ENCODE results near the gene ASCL2.

Gene ASCL2, protein sequence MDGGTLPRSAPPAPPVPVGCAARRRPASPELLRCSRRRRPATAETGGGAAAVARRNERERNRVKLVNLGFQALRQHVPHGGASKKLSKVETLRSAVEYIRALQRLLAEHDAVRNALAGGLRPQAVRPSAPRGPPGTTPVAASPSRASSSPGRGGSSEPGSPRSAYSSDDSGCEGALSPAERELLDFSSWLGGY

DNA sequence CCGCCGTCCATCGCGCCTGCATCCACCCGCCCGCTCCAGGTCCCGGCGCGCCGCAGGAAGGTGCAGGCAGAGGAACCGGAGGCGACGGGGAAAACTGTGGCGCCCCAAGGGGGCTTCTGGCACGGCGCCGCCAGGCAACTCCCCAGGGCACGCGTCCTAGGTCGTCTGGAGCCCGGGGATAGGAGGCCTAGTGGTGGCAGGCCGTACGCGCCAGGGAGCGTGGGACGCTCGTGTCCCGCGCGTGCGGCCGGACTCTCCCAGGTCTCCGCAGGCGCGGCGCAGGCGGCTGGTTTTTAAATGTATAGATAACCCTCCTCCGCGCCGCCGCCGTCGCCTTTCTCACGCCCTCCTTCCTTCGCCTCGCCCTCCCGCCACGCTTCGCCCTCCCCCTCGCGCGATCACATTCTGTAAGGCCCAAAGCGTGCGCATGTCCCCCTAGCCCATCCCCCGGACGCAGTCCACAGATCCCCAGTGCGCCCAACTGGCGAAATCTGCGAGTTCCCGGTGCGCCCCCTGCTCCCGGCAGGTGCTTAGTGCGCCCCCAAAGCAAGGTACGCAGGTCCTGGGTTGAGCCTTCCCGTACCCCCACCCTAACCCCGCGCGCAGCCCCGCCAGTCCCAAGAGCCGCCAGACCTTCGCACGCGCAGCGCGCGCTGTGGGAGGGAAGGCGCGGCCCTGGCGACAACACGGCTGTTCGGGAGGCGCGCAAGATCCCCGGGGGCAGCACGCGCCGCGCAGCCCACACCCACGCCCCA, at the start of gene ASCL2:
Gene ASCL2 (minus strand): TSS at position 267 of the 755 bp plus-strand sequence. CDS start 256 bp downstream, at position 11.
- no peak for DNase-seq

DNA sequence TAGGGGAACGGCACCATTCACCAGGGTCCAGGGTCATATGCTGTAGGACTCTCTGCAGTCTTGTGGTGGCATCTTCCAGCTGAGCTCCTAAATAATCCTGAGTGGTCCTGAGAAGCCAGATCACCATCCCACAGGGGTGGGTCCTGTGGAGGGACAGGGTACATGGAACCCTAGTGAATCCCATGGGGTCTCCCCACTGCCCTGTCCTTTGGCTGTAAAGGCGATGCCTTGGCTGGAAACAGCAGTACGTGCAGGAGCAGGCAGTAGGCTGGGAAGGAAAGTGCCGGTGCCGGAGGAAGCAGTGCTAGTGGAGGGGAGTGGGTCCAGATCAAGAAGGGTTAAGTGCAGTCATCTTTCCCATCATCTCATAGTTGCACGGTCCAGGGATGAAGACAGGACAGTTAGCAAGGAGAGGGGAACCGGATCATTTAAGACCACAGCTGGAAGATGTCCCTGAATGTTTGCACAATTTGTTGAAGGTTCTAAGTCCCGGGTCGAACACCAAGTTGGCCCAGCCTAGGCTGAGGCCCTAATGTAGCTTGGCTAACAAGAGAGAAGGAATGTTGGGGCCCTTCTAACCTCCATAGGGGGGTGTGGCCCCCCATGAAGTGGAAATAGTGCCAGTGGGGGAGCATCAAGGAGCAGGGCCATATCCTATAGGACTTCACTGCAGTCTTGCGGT, 49.5 kb upstream of the ASCL2 start:
- DNase-seq = no peak

- no peak for DNase-seq
These were observed 48.3 kb upstream of the ASCL2 start for GRCh38 chr11:2318707-2319106.

GRCh38 chr11:2318123-2318522, 47.7 kb upstream of the ASCL2 start:
- DNase-seq = no peak

- no peak for DNase-seq
These were observed 47.1 kb upstream of the ASCL2 start for GRCh38 chr11:2317354-2318050.

DNA sequence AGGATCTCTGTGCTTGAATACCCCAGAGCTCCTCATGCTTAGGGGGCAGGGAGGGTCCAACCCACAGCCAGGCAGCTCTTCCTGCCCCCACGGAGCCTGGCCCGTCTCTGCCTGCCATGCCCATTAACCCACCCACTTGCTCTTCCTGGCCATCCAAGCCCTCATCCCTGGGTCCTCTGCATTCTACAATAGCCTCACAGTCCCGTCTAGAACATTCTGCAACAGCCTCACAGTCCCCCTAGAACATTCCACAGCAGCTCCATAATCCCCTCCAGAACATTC, 46.5 kb upstream of the ASCL2 start:
- no peak for DNase-seq

GRCh38 chr11:2316169-2316962, 46.0 kb upstream of the ASCL2 start:
- no peak for DNase-seq

DNA sequence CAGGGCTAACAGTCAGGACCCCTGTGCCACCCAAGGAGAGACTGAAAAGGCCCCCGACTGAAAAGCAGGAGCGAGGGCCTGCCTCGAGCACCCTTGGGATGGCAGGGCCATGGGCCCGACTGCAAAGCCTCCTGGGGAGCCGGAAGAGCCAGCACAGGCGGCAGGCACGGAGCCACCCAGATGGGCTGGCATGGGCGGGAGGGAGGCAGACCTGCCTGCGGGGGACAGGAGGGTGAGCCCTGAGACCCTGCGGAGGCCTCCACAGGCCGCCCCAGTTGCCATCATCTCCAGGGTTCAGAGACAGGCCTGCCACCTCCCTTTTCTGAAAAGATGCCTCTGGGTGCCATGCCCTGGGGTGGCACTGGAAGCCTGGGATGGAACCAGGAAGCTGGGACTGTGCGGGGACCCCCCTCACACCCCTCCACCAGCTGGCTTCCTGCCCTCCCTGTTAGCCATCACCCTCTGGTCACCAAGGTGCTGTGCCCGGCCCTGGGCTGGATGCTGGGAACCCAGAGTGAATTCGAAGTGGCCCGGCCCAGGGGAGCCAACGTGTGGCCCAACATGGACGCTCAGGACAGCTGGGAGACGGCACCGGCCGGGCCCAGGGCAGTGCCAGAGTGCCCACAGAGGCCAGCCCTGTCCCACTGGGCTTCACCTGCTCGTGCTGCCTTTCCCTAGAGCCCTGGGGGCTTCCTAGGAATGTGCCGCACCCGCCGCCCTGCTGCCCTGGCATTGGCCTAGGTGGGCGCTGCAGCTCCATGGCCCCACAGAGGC, 45.2 kb upstream of the ASCL2 start:
- no peak for DNase-seq

DNA sequence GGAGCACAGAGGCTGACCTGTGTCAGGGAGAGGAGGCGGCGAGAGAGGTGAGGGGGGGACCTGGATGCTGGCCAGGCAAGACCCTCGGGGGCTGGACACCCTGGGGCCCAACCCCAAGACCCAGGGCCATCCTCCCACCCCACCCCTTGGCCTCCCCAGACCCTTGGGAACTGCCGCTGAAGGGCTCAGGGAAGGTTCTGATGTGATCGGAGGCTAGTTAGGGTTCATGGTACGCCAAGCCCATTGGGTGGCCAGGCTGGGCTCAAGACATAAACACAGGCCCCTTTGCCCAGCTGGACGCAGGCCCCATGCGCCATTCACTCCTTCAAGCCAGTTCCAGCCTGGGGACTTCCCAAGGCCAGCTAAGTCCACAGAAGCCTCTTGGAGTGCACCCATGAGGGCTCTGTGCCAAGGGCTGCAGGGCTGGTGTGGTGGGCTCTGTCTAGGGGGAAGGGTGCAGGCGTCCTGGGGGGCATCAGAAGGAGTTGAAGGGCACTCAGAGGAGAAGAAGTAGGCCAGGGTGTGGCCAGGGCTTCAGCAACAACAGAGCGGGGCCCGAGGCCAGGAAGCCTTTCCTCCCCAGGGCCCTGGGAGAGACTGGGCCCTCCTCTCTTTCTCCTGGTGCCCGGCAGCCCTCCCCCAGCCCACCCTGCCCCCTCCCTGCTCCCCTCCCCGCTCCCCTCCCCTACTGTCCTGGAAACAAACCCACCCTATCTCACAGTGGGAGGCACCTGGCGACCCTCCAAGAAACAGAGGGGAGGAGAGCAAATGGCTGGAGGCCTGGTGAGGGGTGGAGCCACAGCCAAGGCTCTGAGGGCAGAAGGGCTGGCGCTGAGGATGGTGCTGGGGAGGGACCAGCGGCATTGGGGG, 44.4 kb upstream of the ASCL2 start:
- DNase-seq = no peak

- no peak for DNase-seq
These were observed 43.7 kb upstream of the ASCL2 start for GRCh38 chr11:2314136-2314524.

DNA sequence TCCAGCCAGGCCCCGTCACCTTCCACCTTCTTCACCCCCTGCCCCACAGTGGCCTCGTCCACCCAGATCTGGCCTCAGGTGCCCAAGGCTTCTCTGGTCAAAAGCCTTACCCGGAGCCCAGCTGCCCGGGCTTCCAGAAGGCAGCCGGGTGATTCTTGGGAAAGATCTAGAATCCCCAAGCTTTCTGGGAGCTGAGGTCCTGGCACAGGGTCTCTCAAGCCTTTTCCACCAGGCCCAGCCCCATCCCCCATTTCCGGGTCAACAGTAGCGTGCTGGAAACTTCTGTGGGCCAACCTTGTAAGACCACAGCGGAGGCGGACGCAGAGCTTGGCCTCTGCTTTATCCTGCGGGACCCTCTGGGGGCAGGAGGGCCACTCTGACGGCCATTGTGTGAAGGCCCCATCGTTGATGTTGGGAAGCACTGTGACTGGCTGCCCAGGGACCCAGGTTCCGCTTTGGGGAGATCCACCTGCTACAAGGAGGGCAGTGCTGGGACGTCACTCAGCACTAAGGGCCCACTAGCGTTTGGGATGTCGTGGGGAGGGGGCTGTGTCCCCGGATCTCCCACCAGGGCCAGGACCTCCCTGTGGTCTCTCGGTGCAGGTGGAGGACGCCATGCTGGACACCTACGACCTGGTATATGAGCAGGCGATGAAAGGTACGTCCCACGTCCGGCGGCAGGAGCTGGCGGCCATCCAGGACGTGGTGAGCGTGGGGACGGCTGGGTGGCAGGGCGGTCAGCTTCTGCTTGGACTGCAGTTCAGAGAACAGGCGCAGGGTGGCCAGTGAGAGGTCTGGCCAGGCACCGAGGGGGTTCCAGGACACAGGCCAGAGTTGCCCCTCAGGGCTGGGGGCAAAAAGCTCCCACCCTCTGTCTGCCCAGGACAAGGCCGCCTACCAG, 42.9 kb upstream of the ASCL2 start:
- no peak for DNase-seq

DNA sequence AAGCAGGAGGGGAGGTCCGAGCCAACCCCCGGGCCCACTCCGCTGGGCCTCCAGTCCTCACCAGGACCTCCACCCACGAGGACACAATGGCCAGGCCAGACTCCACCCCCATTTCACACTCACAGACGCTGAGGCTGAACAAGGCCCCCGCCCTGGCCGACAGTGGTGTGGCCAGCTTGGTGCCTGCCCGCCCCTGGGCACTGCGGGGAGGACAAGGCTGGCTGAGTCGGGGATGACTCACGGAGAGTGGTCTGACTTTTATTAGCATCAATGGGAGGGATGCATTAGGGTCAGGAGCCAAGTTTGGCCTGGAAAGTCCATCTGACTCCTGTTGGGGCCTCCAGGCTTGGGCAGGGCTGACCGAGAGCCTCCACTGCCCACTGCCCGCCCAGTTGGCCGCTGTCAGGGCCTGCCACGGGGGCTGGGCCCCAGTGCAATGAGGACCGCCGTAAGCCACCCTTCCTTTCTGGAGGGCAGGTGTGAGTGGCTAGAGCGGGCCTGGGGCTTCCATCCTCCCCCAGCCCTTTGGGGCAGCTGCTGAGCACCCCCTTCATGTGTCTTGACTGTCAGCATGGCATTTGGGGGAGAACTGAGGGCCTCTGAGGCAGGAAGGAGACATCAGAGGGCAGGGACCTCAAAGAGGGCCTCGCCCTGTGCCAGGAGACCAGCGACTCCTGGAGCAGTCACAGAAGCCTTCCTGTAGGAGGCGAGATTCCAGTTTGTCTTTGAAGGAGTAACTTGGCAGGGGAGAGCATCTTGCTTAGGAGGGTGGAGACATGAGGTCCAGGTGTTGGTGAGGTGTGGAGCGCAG, 42.0 kb upstream of the ASCL2 start:
- DNase-seq = no peak

DNA sequence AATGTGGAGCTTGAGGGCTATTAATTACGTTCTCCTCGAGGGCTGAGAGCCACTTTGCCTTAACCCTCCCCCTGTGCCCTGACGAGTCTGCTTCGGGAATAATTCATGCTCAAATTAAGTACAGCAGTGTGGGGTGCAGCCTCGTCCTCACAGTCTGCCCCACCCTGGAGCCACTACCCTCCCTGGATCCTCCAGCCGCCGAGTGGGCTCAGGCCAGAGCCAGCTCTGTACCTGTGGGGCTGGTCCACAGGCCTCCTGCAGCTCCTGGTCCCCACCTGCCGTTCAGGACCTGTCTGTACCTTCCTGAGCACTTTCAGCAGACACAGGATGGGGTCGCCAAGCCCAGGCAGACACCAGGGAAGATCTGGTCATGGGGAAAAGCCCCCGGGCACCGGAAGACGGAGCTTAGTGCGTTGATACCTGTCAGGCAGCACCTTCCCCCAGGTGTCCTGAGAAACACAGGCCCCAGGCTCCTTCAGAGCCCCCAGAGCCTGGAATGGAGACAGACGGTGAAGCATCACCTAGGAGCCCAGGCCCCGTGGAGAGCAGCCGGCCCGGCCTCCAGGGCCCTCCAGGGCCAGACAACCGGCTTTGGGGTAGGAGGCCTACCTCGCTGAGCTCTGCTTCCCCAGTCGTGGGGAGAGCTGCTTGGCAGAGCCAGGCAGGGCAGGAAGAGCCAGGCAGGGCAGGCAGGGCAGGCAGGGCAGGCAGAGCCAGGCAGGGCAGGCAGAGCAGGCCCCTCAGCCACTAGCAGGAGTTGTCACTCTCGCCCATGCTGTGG, 41.2 kb upstream of the ASCL2 start:
- no peak for DNase-seq

- DNase-seq = no peak
These were observed 40.5 kb upstream of the ASCL2 start for GRCh38 chr11:2310786-2311352.

GRCh38 chr11:2310073-2310785, 39.8 kb upstream of the ASCL2 start:
- DNase-seq = no peak

GRCh38 chr11:2309251-2310072, 39.1 kb upstream of the ASCL2 start:
- no peak for DNase-seq
